H9 (cell line): ENCODE data around the gene ALDH9A1. TPM values are rescaled to one million over a fixed set of nuclear protein-coding genes. Genes with fewer than 3 reads are reported as not detected.

Source experiments
- DNase-seq: peaks from one replicate; pipeline ENCODE4 v3.0.0-alpha.2; 2017
- H2AFZ ChIP-seq: one replicate; pipeline ENCODE4 v1.6.1; 2013; ENCODE audit warnings: mild to moderate bottlenecking, low read length, control low read depth, moderate library complexity
- H2AK5ac ChIP-seq: 2 replicates; pipeline ENCODE4 v1.6.1; 2013; ENCODE audit warnings: low read length, control low read depth, mixed read lengths; ENCODE audit not compliant: insufficient read length
- H2BK120ac ChIP-seq: one replicate; pipeline ENCODE4 v1.6.1; 2013; ENCODE audit warnings: low read depth, mild to moderate bottlenecking, low read length, control low read depth, inconsistent platforms; ENCODE audit not compliant: poor library complexity, severe bottlenecking
- H2BK12ac ChIP-seq: 2 replicates; pipeline ENCODE4 v1.6.1; 2013; ENCODE audit warnings: low read length, control low read depth, mixed read lengths, low read depth; ENCODE audit not compliant: insufficient read length
- H2BK15ac ChIP-seq: 2 replicates; pipeline ENCODE4 v1.6.1; 2013; ENCODE audit warnings: low read depth, low read length, control low read depth
- H2BK20ac ChIP-seq: one replicate; pipeline ENCODE4 v1.6.1; 2013; ENCODE audit warnings: low read depth, mild to moderate bottlenecking, low read length, control low read depth, inconsistent platforms; ENCODE audit not compliant: poor library complexity, severe bottlenecking
- H2BK5ac ChIP-seq: 2 replicates; pipeline ENCODE4 v1.6.1; 2013; ENCODE audit warnings: low read length, control low read depth, mixed read lengths; ENCODE audit not compliant: insufficient read length
- H3K14ac ChIP-seq: 2 replicates; pipeline ENCODE4 v1.6.1; 2013; ENCODE audit warnings: low read length, control low read depth; ENCODE audit not compliant: insufficient read depth
- H3K18ac ChIP-seq: 2 replicates; pipeline ENCODE4 v1.6.1; 2013; ENCODE audit warnings: low read depth, mild to moderate bottlenecking, mixed read lengths, low read length, control low read depth; ENCODE audit not compliant: insufficient read length
- H3K23ac ChIP-seq: 2 replicates; pipeline ENCODE4 v1.6.1; 2013; ENCODE audit warnings: low read length, control low read depth, mixed read lengths, low read depth; ENCODE audit not compliant: insufficient read length
- H3K23me2 ChIP-seq: 2 replicates; pipeline ENCODE4 v1.6.1; 2013; ENCODE audit warnings: low read depth, mild to moderate bottlenecking, mixed read lengths, low read length, control low read depth; ENCODE audit not compliant: insufficient read length, poor library complexity, severe bottlenecking
- H3K27ac ChIP-seq: 2 replicates; pipeline ENCODE4 v1.5.1; 2013; ENCODE audit warnings: low read length, control low read depth, mixed read lengths, low read depth; ENCODE audit not compliant: insufficient read length
- H3K27me3 ChIP-seq: 2 replicates; pipeline ENCODE4 v1.6.1; 2013; ENCODE audit warnings: low read length, control low read depth, inconsistent platforms; ENCODE audit not compliant: insufficient read depth
- H3K4ac ChIP-seq: 2 replicates; pipeline ENCODE4 v1.6.1; 2013; ENCODE audit warnings: low read depth, mild to moderate bottlenecking, control low read depth, inconsistent platforms, low read length, moderate library complexity
- H3K4me1 ChIP-seq: 2 replicates; pipeline ENCODE4 v1.6.1; 2013; ENCODE audit warnings: low read length, control low read depth, inconsistent platforms; ENCODE audit not compliant: insufficient read depth
- H3K4me2 ChIP-seq: 2 replicates; pipeline ENCODE4 v1.6.1; 2013; ENCODE audit warnings: low read length, control low read depth, mixed read lengths; ENCODE audit not compliant: insufficient read length, insufficient read depth
- H3K56ac ChIP-seq: 2 replicates; pipeline ENCODE4 v1.6.1; 2013; ENCODE audit warnings: low read depth, mild to moderate bottlenecking, mixed read lengths, low read length, control low read depth; ENCODE audit not compliant: insufficient read length
- H3K79me1 ChIP-seq: 2 replicates; pipeline ENCODE4 v1.6.1; 2013; ENCODE audit warnings: low read depth, mild to moderate bottlenecking, moderate library complexity, low read length, control low read depth, inconsistent platforms; ENCODE audit not compliant: insufficient read depth, poor library complexity, severe bottlenecking
- H3K79me2 ChIP-seq: 2 replicates; pipeline ENCODE4 v1.6.1; 2013; ENCODE audit warnings: low read length, control low read depth, inconsistent platforms; ENCODE audit not compliant: insufficient read depth
- H3K9ac ChIP-seq: 2 replicates; pipeline ENCODE4 v1.6.1; 2013; ENCODE audit warnings: low read length, control low read depth, mixed read lengths; ENCODE audit not compliant: insufficient read length; ENCODE audit errors: extremely low read depth
- H3K9me3 ChIP-seq: one replicate; pipeline ENCODE4 v1.6.1; 2013; ENCODE audit warnings: low read depth, low read length, inconsistent platforms; ENCODE audit not compliant: control insufficient read depth
- H3T11ph ChIP-seq: one replicate; pipeline ENCODE4 v1.6.1; 2013; ENCODE audit warnings: mild to moderate bottlenecking, low read length, control low read depth, inconsistent platforms
- H4K20me1 ChIP-seq: one replicate; pipeline ENCODE4 v1.6.1; 2013; ENCODE audit not compliant: control insufficient read depth, insufficient read length, insufficient read depth
- H4K5ac ChIP-seq: 2 replicates; pipeline ENCODE4 v1.6.1; 2013; ENCODE audit warnings: low read depth, mild to moderate bottlenecking, mixed read lengths, low read length, control low read depth; ENCODE audit not compliant: insufficient read length
- H4K8ac ChIP-seq: replicated peaks from 2 replicates; pipeline ENCODE4 v1.6.1; 2013; ENCODE audit warnings: low read length, control low read depth, mixed read lengths, low read depth; ENCODE audit not compliant: insufficient read length
- H4K91ac ChIP-seq: 2 replicates; pipeline ENCODE4 v1.6.1; 2013; ENCODE audit warnings: low read depth, mild to moderate bottlenecking, moderate library complexity, mixed read lengths, low read length, control low read depth; ENCODE audit not compliant: insufficient read length
- H3K27ac Mint-ChIP-seq, 3 experiments: 2 replicates in 2 of 3; 3 replicates in 1 of 3; pipeline ENCODE4 v1.8.0; 2020 to 2021; ENCODE audit warnings: mixed read lengths in 3 of 3, mild to moderate bottlenecking in 1 of 3, moderate library complexity in 1 of 3
- H3K27me3 Mint-ChIP-seq: 2 replicates; pipeline ENCODE4 v1.8.0; 2021; ENCODE audit warnings: low read depth, mild to moderate bottlenecking, moderate library complexity, mixed read lengths
- H3K36me3 Mint-ChIP-seq, 3 experiments: 2 replicates in 2 of 3; 3 replicates in 1 of 3; pipeline ENCODE4 v1.8.0; 2020 to 2021; ENCODE audit warnings: low read depth in 3 of 3, mixed read lengths in 3 of 3; ENCODE audit not compliant: insufficient read depth in 1 of 3
- H3K4me1 Mint-ChIP-seq, 2 experiments: 2 replicates each; pipeline ENCODE4 v1.8.0; 2020; ENCODE audit warnings: mixed read lengths in 2 of 2
- H3K4me3 Mint-ChIP-seq, 2 experiments: 2 replicates in 1 of 2; 3 replicates in 1 of 2; pipeline ENCODE4 v1.8.0; 2020 to 2021; ENCODE audit warnings: mild to moderate bottlenecking in 2 of 2, mixed read lengths in 2 of 2, moderate library complexity in 1 of 2
- H3K9me3 Mint-ChIP-seq, 2 experiments: 2 replicates in 1 of 2; 3 replicates in 1 of 2; pipeline ENCODE4 v1.8.0; 2020; ENCODE audit warnings: mild to moderate bottlenecking in 2 of 2, mixed read lengths in 2 of 2, moderate library complexity in 1 of 2
- CTCF ChIP-seq: fragments of 200-600 bp; sonication (generic); conservative IDR thresholded peaks from 3 replicates; pipeline ENCODE4 v1.8.0; 2021; ENCODE audit warnings: antibody characterized with exemption, mild to moderate bottlenecking
- WGBS: extraction: QIAGEN DNeasy Blood & Tissue Kit; methylation state at CpG from one replicate; pipeline ENCODE4 v1.1.7; 2013; ENCODE audit warnings: missing lambda C conversion rate, low lambda C conversion rate, mixed read lengths; ENCODE audit not compliant: insufficient read length; ENCODE audit errors: extremely low coverage; 5-methylcytosine and 5-hydroxymethylcytosine counted together
- total RNA-seq: library from RNA; stranded (reverse); gene quantifications from 2 replicates; pipeline ENCODE4 v1.2.1, GENCODE V29; 2021

The ALDH9A1 gene
- total RNA-seq, 1 experiment from 2014 or later: 55.0 TPM

- WGBS: no CpG with 5 or more reads among the region's 31 CpGs
- H3K27me3 Mint-ChIP-seq: no peaks in the 10 kb centered on the region
Observed at GRCh38 chr1:165631342-165632151, 66.8 kb downstream of the ALDH9A1 start.

More at GRCh38 chr1:165631342-165632151, 66.8 kb downstream of the ALDH9A1 start:
- Histone ChIP-seq H4K5ac (no peak overlapping the region), H2BK15ac (no peak overlapping the region), H4K91ac (no peak overlapping the region), H3K79me2 (peaks cover 3% of the 10 kb centered on the region; the same call in 1 of the 2 replicates), H3K9ac (peak overlapping the region; percentile 49), H3K9me3 (no peaks in the 10 kb centered on the region), H4K8ac (no peak overlapping the region), H3K23ac (no peak overlapping the region), H3K27me3 (no peaks in the 10 kb centered on the region), H3K23me2 (peaks cover 11% of the 10 kb centered on the region), H2BK12ac (no peak overlapping the region), H3K18ac (no peak overlapping the region), H3K4ac (no peak overlapping the region), H2BK5ac (no peak overlapping the region), H3K79me1 (no peaks in the 10 kb centered on the region), H3K4me1 (peaks cover 7% of the 10 kb centered on the region; the same call in 1 of the 2 replicates), H3K27ac (no peak overlapping the region), H4K20me1 (no peaks in the 10 kb centered on the region), H3K14ac (no peak overlapping the region; the same call in 1 of the 2 replicates), H3T11ph (no peak overlapping the region), H2AFZ (no peak overlapping the region), H3K56ac (no peak overlapping the region), H2BK120ac (no peak overlapping the region), H2BK20ac (no peak overlapping the region), H2AK5ac (no peak overlapping the region), H3K4me2 (peak overlapping the region; percentile 95)
- Mint-ChIP-seq H3K27ac (no peak overlapping the region), H3K4me3 (no peak overlapping the region), H3K36me3 (peaks cover 0 to under 1% (median 0%) of the 10 kb centered on the region in 3 experiments; a peak in 1 of 7 replicates), H3K4me1 (peaks cover 32 to 43% of the 10 kb centered on the region in 2 experiments), H3K9me3 (no peaks in the 10 kb centered on the region)
- peak; percentile 54 for DNase-seq
- TF ChIP-seq CTCF: no peak
